Heart left ventricle (tissue), 13 donors: ENCODE measurements around the gene HNF1A.

Source experiments
- CTCF ChIP-seq, 12 donors: fragments of 200-600 bp; sonication (generic) in 4 of 12; IDR thresholded peaks; one replicate each; pipeline versions ENCODE4 v1.5.0 to v1.8.0; 2018 to 2022; ENCODE audit warnings: antibody characterized with exemption in 12 of 12, mild to moderate bottlenecking in 5 of 12
- POLR2A ChIP-seq, 2 donors: fragments of 450-650 bp; IDR thresholded peaks; one replicate each; pipeline ENCODE4 v1.6.1; 2017; ENCODE audit warnings: antibody characterized with exemption in 2 of 2, mild to moderate bottlenecking in 2 of 2, moderate library complexity in 2 of 2
- donor health status: ischemic (EF 13 %, LVEDD 7.1; RV severe dilation, severe dysfunction).
- donor health status: DM: no; HTN: yes; CAD: no.
- donor health status: DM: no; HTN: no; CAD: no.
- donor health status: ischemic (EF 25% LVEDD 6.9; RV normal size, moderate dysfunction).
- donor health status: ischemic (EF 25% LVEDD 5.7; RV mildly dilated, moderate dysfunction).
- donor health status: ischemic (EF 35%, LVEDD 5.7; RV mildly dilated, moderate dysfunction).
- donor health status: nonischemic (EF 11% LVEDD 7.7; RV severe dilation, severe dysfunction).
- donor health status: DM: yes; HTN: yes; CAD: no.
- donor health status: PGD.
- donor health status: ischemic (EF 29% LVEDD 5.4; RV normal size, mild dysfunction).
- donor health status: nonischemic (EF 23%, LVEDD 6.1; RV moderate dilation, normal function).

GRCh38 chr12:120944645-120945217 is 33.6 kb upstream of the HNF1A start:
- TF ChIP-seq CTCF (IDR thresholded peaks at IDR 0.05) (peak; percentile 46 to 75 (median 59)), POLR2A (IDR thresholded peaks at IDR 0.05) (no peak)
